GM12878 (cell line): ENCODE results near the gene P2RY10. TPM values are rescaled to one million over a fixed set of nuclear protein-coding genes. Genes with fewer than 3 reads are reported as not detected.

Experiments used
- ATAC-seq: fragments of 200-7000 bp; cut with Tn5 transposase; 3 replicates; pipeline ENCODE4 v1.9.1; 2020; ENCODE audit warnings: mild to moderate bottlenecking, moderate library complexity
- BruUV-seq: library from RNA; stranded (reverse); fragments of 400-500 nt; replicated peaks from 2 replicates; lab custom pipeline; 2021; lab: Mats Ljungman, UMichigan
- CTCF ChIA-PET: fragments of 300-600 bp; sonication (Branson Sonifier 250); formaldehyde crosslinking; extraction: SDS; loops from one replicate; lab custom pipeline; 2021; ENCODE audit warnings: inconsistent platforms; lab: Yijun Ruan, JAX
- POLR2A ChIA-PET: fragments of 350-600 bp; formaldehyde crosslinking; extraction: SDS; loops from one replicate; lab custom pipeline; 2021; ENCODE audit warnings: inconsistent platforms; lab: Charles Lee
- RAD21 ChIA-PET: fragments of 300-600 bp; sonication (Branson Sonifier 250); formaldehyde crosslinking; loops from one replicate; lab custom pipeline; 2023; ENCODE audit warnings: antibody characterized with exemption; ENCODE audit not compliant: unreplicated experiment; lab: Charles Lee
- SMC1A ChIA-PET: fragments of 300-600 bp; sonication (Branson Sonifier 250); formaldehyde crosslinking; loops from one replicate; lab custom pipeline; 2023; ENCODE audit not compliant: unreplicated experiment, uncharacterized antibody; lab: Charles Lee
- DNase-seq: peaks from one replicate; pipeline ENCODE4 v3.0.0-alpha.2; 2011; ENCODE audit warnings: low read depth, low spot score
- FAIRE-seq: peaks from 3 replicates; lab custom pipeline; 2011; peaks lifted over from hg19 to GRCh38; lab: Jason Lieb, UNC
- H2AFZ ChIP-seq: 2 replicates; pipeline ENCODE4 v1.6.0; 2011; ENCODE audit warnings: low read depth, low read length, control low read depth; ENCODE audit not compliant: control insufficient read depth
- H3K27ac ChIP-seq: 2 replicates; pipeline ENCODE4 v1.5.1; 2011; ENCODE audit warnings: control low read depth; ENCODE audit not compliant: control insufficient read depth, insufficient read depth
- H3K27me3 ChIP-seq, 2 experiments: replicated peaks in 1 of 2; 2 replicates each; pipeline versions ENCODE4 v1.6.0 to v1.6.1; 2011; ENCODE audit warnings: low read length in 1 of 2; ENCODE audit not compliant: control insufficient read depth in 2 of 2, insufficient read depth in 2 of 2
- H3K36me3 ChIP-seq, 2 experiments: 2 replicates each; pipeline ENCODE4 v1.5.1; 2011; ENCODE audit warnings: low read length in 1 of 2; ENCODE audit not compliant: control insufficient read depth in 2 of 2, insufficient read depth in 2 of 2
- H3K4me1 ChIP-seq: 2 replicates; pipeline ENCODE4 v1.6.1; 2011; ENCODE audit warnings: mild to moderate bottlenecking, low read length, moderate library complexity, mixed read lengths; ENCODE audit not compliant: control insufficient read depth, insufficient read depth
- H3K4me2 ChIP-seq: 2 replicates; pipeline ENCODE4 v1.6.0; 2011; ENCODE audit warnings: control low read depth; ENCODE audit not compliant: control insufficient read depth, insufficient read depth
- H3K4me3 ChIP-seq: fragments of 200-600 bp; sonication (generic); 2 replicates; pipeline ENCODE4 v1.5.1; 2016
- H3K79me2 ChIP-seq: 2 replicates; pipeline ENCODE4 v1.6.0; 2011; ENCODE audit warnings: low read length; ENCODE audit not compliant: control insufficient read depth, insufficient read depth
- H3K9ac ChIP-seq: 2 replicates; pipeline ENCODE4 v1.8.0; 2011; ENCODE audit warnings: low read length, control low read depth, mixed read lengths; ENCODE audit not compliant: control insufficient read depth, insufficient read depth
- H3K9me3 ChIP-seq: replicated peaks from 3 replicates; pipeline ENCODE4 v1.5.1; 2011; ENCODE audit warnings: mild to moderate bottlenecking, low read length; ENCODE audit not compliant: control insufficient read depth, insufficient read depth
- H4K20me1 ChIP-seq: 2 replicates; pipeline ENCODE4 v1.6.0; 2011; ENCODE audit not compliant: control insufficient read depth, insufficient read depth
- ATF7 ChIP-seq: fragments of 450-650 bp; IDR thresholded peaks from 2 replicates; pipeline ENCODE4 v1.6.1; 2016; ENCODE audit warnings: low read depth, mild to moderate bottlenecking
- BMI1 ChIP-seq: fragments of 450-650 bp; IDR thresholded peaks from 2 replicates; pipeline ENCODE4 v1.6.1; 2016; ENCODE audit warnings: mild to moderate bottlenecking, moderate library complexity, borderline replicate concordance
- CHD1 ChIP-seq: IDR thresholded peaks from 2 replicates; pipeline ENCODE4 v1.6.1; 2012; ENCODE audit warnings: low read depth, low read length, improper control_type of control experiment
- EED ChIP-seq: sonication (generic); IDR thresholded peaks from 2 replicates; pipeline ENCODE4 v1.6.1; 2016; ENCODE audit warnings: antibody characterized with exemption, low read depth
- ETV6 ChIP-seq, 2 experiments: fragments of 450-650 bp in 1 of 2; IDR thresholded peaks in 1 of 2; conservative IDR thresholded peaks in 1 of 2; 2 replicates each; pipeline ENCODE4 v1.6.1; 2014; ENCODE audit warnings: antibody characterized with exemption in 1 of 2, borderline replicate concordance in 1 of 2, low read depth in 1 of 2, mild to moderate bottlenecking in 1 of 2, moderate library complexity in 1 of 2
- FOXM1 ChIP-seq: IDR thresholded peaks from 2 replicates; pipeline ENCODE4 v1.6.1; 2012; ENCODE audit warnings: low read depth, mild to moderate bottlenecking, inconsistent platforms, low read length, moderate library complexity
- HDAC2 ChIP-seq: fragments of 200-600 bp; sonication (generic); IDR thresholded peaks from 2 replicates; pipeline ENCODE4 v1.6.1; 2017
- IRF4 ChIP-seq: IDR thresholded peaks from 2 replicates; pipeline ENCODE4 v1.6.1; 2011; ENCODE audit warnings: low read depth, low read length
- MYC ChIP-seq: IDR thresholded peaks from 2 replicates; pipeline ENCODE4 v1.6.1; 2011; ENCODE audit warnings: mild to moderate bottlenecking, low read length, moderate library complexity, inconsistent platforms; ENCODE audit not compliant: insufficient read depth, insufficient replicate concordance, insufficient read length, severe bottlenecking
- POLR2A ChIP-seq: IDR thresholded peaks from 2 replicates; pipeline ENCODE4 v1.6.1; 2011; ENCODE audit warnings: low read depth, mild to moderate bottlenecking, low read length
- POU2F2 ChIP-seq: IDR thresholded peaks from 3 replicates; pipeline ENCODE4 v1.6.1; 2011; ENCODE audit warnings: low read depth, mild to moderate bottlenecking, low read length, borderline replicate concordance
- RCOR1 ChIP-seq: conservative IDR thresholded peaks from 2 replicates; pipeline ENCODE4 v1.6.1; 2012; ENCODE audit warnings: low read depth, low read length, improper control_type of control experiment
- SREBF2 ChIP-seq: IDR thresholded peaks from 2 replicates; pipeline ENCODE4 v1.6.1; 2012; ENCODE audit warnings: mild to moderate bottlenecking, low read length
- SRF ChIP-seq, 2 experiments: IDR thresholded peaks; 2 replicates each; pipeline ENCODE4 v1.6.1; 2011; ENCODE audit warnings: low read depth in 2 of 2, low read length in 2 of 2, mild to moderate bottlenecking in 1 of 2, moderate library complexity in 1 of 2
- TAF1 ChIP-seq: IDR thresholded peaks from 2 replicates; pipeline ENCODE4 v1.6.1; 2011; ENCODE audit warnings: mild to moderate bottlenecking, low read depth, low read length, borderline replicate concordance
- TBL1XR1 ChIP-seq: IDR thresholded peaks from 2 replicates; pipeline ENCODE4 v1.6.1; 2012; ENCODE audit warnings: low read depth, low read length, improper control_type of control experiment
- ZBTB4 ChIP-seq: fragments of 450-650 bp; formaldehyde crosslinking; IDR thresholded peaks from 2 replicates; pipeline ENCODE4 v1.4.0; 2022; ENCODE audit warnings: mild to moderate bottlenecking, moderate library complexity
- ZNF622 ChIP-seq: fragments of 450-650 bp; IDR thresholded peaks from 2 replicates; pipeline ENCODE4 v1.6.1; 2017; ENCODE audit warnings: mild to moderate bottlenecking, inconsistent platforms
- WGBS: methylation state at CpG from one replicate; pipeline ENCODE4 v1.1.6; 2016; ENCODE audit warnings: low lambda C conversion rate; ENCODE audit not compliant: insufficient replicate concordance, insufficient coverage; ENCODE audit errors: missing lambda C conversion rate; 5-methylcytosine and 5-hydroxymethylcytosine counted together
- in situ Hi-C: fragments of 300-500 bp; cut with MboI; formaldehyde crosslinking; loops from 9 replicates; pipeline ENCODE4 v1.14.3; 2018; ENCODE audit warnings: mixed read lengths
- intact Hi-C: fragments of 100-400 bp; cut with micrococcal nuclease; formaldehyde crosslinking; loops from one replicate; pipeline ENCODE4 v1.14.2; 2022; ENCODE audit not compliant: unreplicated experiment
- polyA plus RNA-seq, 11 experiments: library from polyadenylated mRNA; depleted of rRNA in 4 of 11; unstranded in 6 of 11; stranded (reverse) in 5 of 11; fragments of >200 nt; fragmentation: Nextera tagmentation in 4 of 11; fragmentation: Illumina TruSeq in 1 of 11; extraction: Ambion mirVana in 4 of 11; extraction: Trizol in 1 of 11; gene quantifications; 1 replicate in 1 of 11; 2 replicates in 10 of 11; pipeline versions ENCODE4 v1.2.1 to v1.2.3, GENCODE V29; 2011 to 2016; ENCODE audit warnings: inconsistent platforms in 2 of 11, missing spikeins in 2 of 11, low read depth in 1 of 11
- total RNA-seq, 4 experiments: library from RNA; depleted of rRNA in 3 of 4; stranded (reverse); fragments of >200 nt in 3 of 4; fragmentation: Illumina TruSeq in 1 of 4; extraction: Trizol in 1 of 4; gene quantifications; 2 replicates each; pipeline versions ENCODE4 v1.2.1 to v1.2.3, GENCODE V29; 2013 to 2021

Gene P2RY10
- total and polyA plus RNA-seq, 10 of the 15 experiments (the other 5 are each of a cell fraction or from before 2014, with no cell fraction given) = 43.8 to 288 (median 72.1) TPM

- ChIA-PET SMC1A (interaction anchor here (0.9 to 3.7 kb wide), 15 partner anchors 10 to 340 kb away, joined by 3 to 84 read pairs (median 9); partner anchors contain the start of gene P2RY10), CTCF (interaction anchor here (0.6 to 2.4 kb wide), 9 partner anchors 19 to 342 kb away, joined by 3 to 14 read pairs (median 5); partner anchors contain the start of gene P2RY10), POLR2A (interaction anchor here (1.0 to 3.4 kb wide), 5 partner anchors 11 to 27 kb away, joined by 3 to 39 read pairs (median 5); partner anchors contain the start of gene P2RY10), RAD21 (interaction anchor here (1.0 to 3.7 kb wide), 16 partner anchors 10 to 347 kb away, joined by 3 to 121 read pairs (median 6); partner anchors contain the start of genes GPR174 and P2RY10)
- 0% methylated on average over 1 of the region's 1 CpG for WGBS
- in situ Hi-C loops (no loop called here), intact Hi-C loops (loop anchor here (1.0 kb wide), 1 partner anchor 23 kb away; the partner anchor contains the start of gene P2RY10)
- H3K9ac ChIP-seq = peak overlapping the region; percentile 48
- DNase-seq (no peak), ATAC-seq (peak; percentile 57), FAIRE-seq (no peak)
- peak overlapping the region; percentile 97 for H3K4me2 ChIP-seq
- H4K20me1 ChIP-seq = no peaks in the 10 kb centered on the region
- H3K79me2 ChIP-seq = no peaks in the 10 kb centered on the region
- TF ChIP-seq SREBF2 (no peak), SRF (IDR thresholded peaks at IDR 0.05; ENCODE audit: low read depth in 2 of 2, low read length in 2 of 2) (no peak), BMI1 (no peak), TBL1XR1 (no peak), HDAC2 (no peak), FOXM1 (no peak), RCOR1 (no peak), POLR2A (no peak), ZBTB4 (CRISPR knock-in tag) (no peak), TAF1 (no peak), EED (no peak), ETV6 (conservative IDR thresholded peaks at IDR 0.05 in 1 of 2, IDR thresholded peaks at IDR 0.05 in 1 of 2; ENCODE audit: borderline replicate concordance in 1 of 2, low read depth in 1 of 2) (no peak), MYC (no peak), POU2F2 (no peak), IRF4 (no peak), CHD1 (no peak), ZNF622 (no peak), ATF7 (no peak)
- H3K4me1 ChIP-seq = peaks cover 9% of the 10 kb centered on the region
- no TSS peak for BruUV-seq
- peak overlapping the region; percentile 99 for H3K27ac ChIP-seq
- no peaks in the 10 kb centered on the region; the same call in 1 of the 3 replicates for H3K9me3 ChIP-seq
- no peak overlapping the region for H3K4me3 ChIP-seq
- no peaks in the 10 kb centered on the region for H3K27me3 ChIP-seq
- H2AFZ ChIP-seq = no peak overlapping the region
- H3K36me3 ChIP-seq = no peaks in the 10 kb centered on the region
Measured at GRCh38 chrX:78922754-78923153, 22.4 kb upstream of the P2RY10 start.
